IPS-15b (cell line): ENCODE data around the gene LRRC8B.
A peak's percentile ranks its signal among the peaks of the same experiment; 100 is the strongest.
"Not testable (repeated sequence)": the region's sequence is repeated elsewhere in the genome, so short reads cannot be mapped to it uniquely, and the experiment has no call there.

ENCODE experiments used
- H3K27me3 ChIP-seq: one replicate; pipeline ENCODE4 v1.6.1; 2013; ENCODE audit warnings: low read length; ENCODE audit not compliant: control insufficient read depth, insufficient read depth
- H3K36me3 ChIP-seq: one replicate; pipeline ENCODE4 v1.6.1; 2013; ENCODE audit warnings: low read length; ENCODE audit not compliant: control insufficient read depth, insufficient read depth
- H3K4me1 ChIP-seq: one replicate; pipeline ENCODE4 v1.6.1; 2013; ENCODE audit warnings: mild to moderate bottlenecking, low read length; ENCODE audit not compliant: control insufficient read depth, insufficient read depth
- H3K4me3 ChIP-seq: one replicate; pipeline ENCODE4 v1.5.1; 2013; ENCODE audit warnings: low read depth, low read length
- H3K9ac ChIP-seq: one replicate; pipeline ENCODE4 v1.6.1; 2013; ENCODE audit warnings: low read depth, mild to moderate bottlenecking, low read length
- H3K9me3 ChIP-seq: one replicate; pipeline ENCODE4 v1.6.1; 2013; ENCODE audit warnings: mild to moderate bottlenecking, low read length; ENCODE audit not compliant: control insufficient read depth, insufficient read depth

The LRRC8B gene

GRCh38 chr1:89622895-89623294 is 98.3 kb downstream of the LRRC8B start:
- H3K36me3 ChIP-seq: no peaks in the 10 kb centered on the region
- H3K9ac ChIP-seq: no peak overlapping the region
- H3K9me3 ChIP-seq: no peaks in the 10 kb centered on the region
- H3K27me3 ChIP-seq: no peaks in the 10 kb centered on the region
- no peak overlapping the region for H3K4me3 ChIP-seq
- H3K4me1 ChIP-seq: no peaks in the 10 kb centered on the region

GRCh38 chr1:89624314-89624713 is 99.7 kb downstream of the LRRC8B start:
- H3K36me3 ChIP-seq: no peaks in the 10 kb centered on the region
- H3K4me1 ChIP-seq: no peaks in the 10 kb centered on the region
- H3K9ac ChIP-seq: no peak overlapping the region
- H3K27me3 ChIP-seq: no peaks in the 10 kb centered on the region
- H3K4me3 ChIP-seq: no peak overlapping the region
- H3K9me3 ChIP-seq: no peaks in the 10 kb centered on the region

GRCh38 chr1:89624715-89625323 is 100.2 kb downstream of the LRRC8B start:
- Histone ChIP-seq H3K9me3 (no peaks in the 10 kb centered on the region), H3K9ac (no peak overlapping the region), H3K4me3 (no peak overlapping the region), H3K27me3 (no peaks in the 10 kb centered on the region), H3K36me3 (no peaks in the 10 kb centered on the region), H3K4me1 (no peaks in the 10 kb centered on the region)

- Histone ChIP-seq H3K4me3 (no peak overlapping the region), H3K9me3 (no peaks in the 10 kb centered on the region), H3K27me3 (peaks cover 18% of the 10 kb centered on the region), H3K4me1 (peaks cover 3% of the 10 kb centered on the region), H3K9ac (no peak overlapping the region), H3K36me3 (no peaks in the 10 kb centered on the region)
Observed at GRCh38 chr1:89627596-89627962, 103.0 kb downstream of the LRRC8B start.

- Histone ChIP-seq H3K9me3 (no peaks in the 10 kb centered on the region), H3K4me3 (no peak overlapping the region), H3K36me3 (no peaks in the 10 kb centered on the region), H3K4me1 (peaks cover 3% of the 10 kb centered on the region), H3K27me3 (peaks cover 25% of the 10 kb centered on the region), H3K9ac (no peak overlapping the region)
Observed at GRCh38 chr1:89629146-89629545, 104.5 kb downstream of the LRRC8B start.

GRCh38 chr1:89629600-89629999 is 105.0 kb downstream of the LRRC8B start:
- not testable (repeated sequence) for H3K4me1 ChIP-seq, H3K9ac ChIP-seq, H3K4me3 ChIP-seq, H3K36me3 ChIP-seq, H3K9me3 ChIP-seq
- peaks cover 29% of the 10 kb centered on the region for H3K27me3 ChIP-seq

GRCh38 chr1:89630048-89630447 is 105.4 kb downstream of the LRRC8B start:
- Histone ChIP-seq H3K36me3 (no peaks in the 10 kb centered on the region), H3K9ac (no peak overlapping the region), H3K27me3 (peaks cover 34% of the 10 kb centered on the region), H3K4me1 (peaks cover 9% of the 10 kb centered on the region), H3K4me3 (no peak overlapping the region), H3K9me3 (no peaks in the 10 kb centered on the region)

GRCh38 chr1:89631816-89632656 is 107.4 kb downstream of the LRRC8B start:
- Histone ChIP-seq H3K9me3 (no peaks in the 10 kb centered on the region), H3K9ac (no peak overlapping the region), H3K4me3 (peak overlapping the region; percentile 82), H3K27me3 (peaks cover 46% of the 10 kb centered on the region), H3K36me3 (no peaks in the 10 kb centered on the region), H3K4me1 (peaks cover 9% of the 10 kb centered on the region)

- peak within 1 kb of the TSS; percentile 82 for H3K4me3 ChIP-seq
- peaks cover 46% of the 10 kb centered on the region for H3K27me3 ChIP-seq
- no peaks in the 10 kb centered on the region for H3K9me3 ChIP-seq
- H3K36me3 ChIP-seq: no peaks in the 10 kb centered on the region
- peak within 1 kb of the TSS; percentile 50 for H3K9ac ChIP-seq
- peaks cover 9% of the 10 kb centered on the region for H3K4me1 ChIP-seq
Observed at GRCh38 chr1:89632657-89633247, 108.1 kb downstream of the LRRC8B start, which contains the start of gene LRRC8C. LRRC8C (plus strand) TSS chr1:89633120; CDS start chr1:89686474, 53,354 bp downstream.

- no peaks in the 10 kb centered on the region for H3K36me3 ChIP-seq
- peak overlapping the region; percentile 82 for H3K4me3 ChIP-seq
- peak overlapping the region; percentile 50 for H3K9ac ChIP-seq
- H3K9me3 ChIP-seq: no peaks in the 10 kb centered on the region
- peaks cover 46% of the 10 kb centered on the region for H3K27me3 ChIP-seq
- H3K4me1 ChIP-seq: peaks cover 9% of the 10 kb centered on the region
Observed at GRCh38 chr1:89633248-89633799, 108.7 kb downstream of the LRRC8B start.

- Histone ChIP-seq H3K27me3 (peaks cover 46% of the 10 kb centered on the region), H3K36me3 (no peaks in the 10 kb centered on the region), H3K9ac (peak overlapping the region; percentile 50), H3K4me1 (peaks cover 9% of the 10 kb centered on the region), H3K9me3 (no peaks in the 10 kb centered on the region), H3K4me3 (peak overlapping the region; percentile 82)
Observed at GRCh38 chr1:89633800-89634625, 109.4 kb downstream of the LRRC8B start.
